Nephron (organoid): Measurements from ENCODE around the gene NEGR1.
A peak's percentile ranks its signal among the peaks of the same experiment; 100 is the strongest.

Experiments
- H3K27ac Mint-ChIP-seq, 3 experiments: 2 replicates each; pipeline ENCODE4 v1.8.0; 2020; ENCODE audit warnings: mixed read lengths in 3 of 3, mild to moderate bottlenecking in 2 of 3, moderate library complexity in 1 of 3
- H3K27me3 Mint-ChIP-seq: 2 replicates; pipeline ENCODE4 v1.8.0; 2021; ENCODE audit warnings: low read depth, mild to moderate bottlenecking, moderate library complexity, mixed read lengths
- H3K36me3 Mint-ChIP-seq: 2 replicates; pipeline ENCODE4 v1.8.0; 2020; ENCODE audit warnings: low read depth, mixed read lengths
- H3K4me1 Mint-ChIP-seq: 2 replicates; pipeline ENCODE4 v1.8.0; 2020; ENCODE audit warnings: mixed read lengths
- H3K4me3 Mint-ChIP-seq, 3 experiments: 2 replicates each; pipeline ENCODE4 v1.8.0; 2020; ENCODE audit warnings: mild to moderate bottlenecking in 3 of 3, mixed read lengths in 3 of 3, moderate library complexity in 2 of 3
- H3K9me3 Mint-ChIP-seq: 2 replicates; pipeline ENCODE4 v1.8.0; 2020; ENCODE audit warnings: mixed read lengths
- TF ChIP-seq, protein P1 (sequence below), 3 experiments: fragments of 200-600 bp; sonication (generic); IDR thresholded peaks; one replicate each; pipeline ENCODE4 v1.5.0; 2021; ENCODE audit warnings: antibody characterized with exemption in 3 of 3; ENCODE audit not compliant: unreplicated experiment in 3 of 3

NEGR1 gene

DNA sequence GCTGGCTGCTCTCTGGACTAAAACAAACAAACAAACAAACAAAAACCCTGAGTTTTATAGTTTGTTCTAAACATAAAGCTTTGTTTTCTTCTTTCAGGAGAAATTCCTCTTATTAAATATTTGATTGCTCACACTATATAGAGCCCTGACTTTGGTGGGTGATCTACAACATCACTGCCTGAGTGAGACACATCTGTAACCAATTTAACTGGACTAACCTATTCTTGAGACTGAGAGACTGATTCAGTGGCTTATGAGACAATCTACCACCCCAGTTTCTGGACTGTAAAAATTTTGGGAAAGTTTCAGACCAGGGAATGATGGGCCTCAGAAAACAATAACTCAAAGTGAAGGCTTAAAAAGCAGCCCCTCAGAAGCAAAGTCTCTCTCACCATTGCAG lies 537.0 kb downstream of the NEGR1 start:
- no peaks in the 10 kb centered on the region for H3K36me3 Mint-ChIP-seq
- peak overlapping the region; percentile 58 to 83 (median 77) for H3K27ac Mint-ChIP-seq
- H3K4me3 Mint-ChIP-seq = no peak overlapping the region
- H3K4me1 Mint-ChIP-seq = peaks cover 23% of the 10 kb centered on the region
- no peaks in the 10 kb centered on the region for H3K27me3 Mint-ChIP-seq
- TF ChIP-seq, protein P1, sequence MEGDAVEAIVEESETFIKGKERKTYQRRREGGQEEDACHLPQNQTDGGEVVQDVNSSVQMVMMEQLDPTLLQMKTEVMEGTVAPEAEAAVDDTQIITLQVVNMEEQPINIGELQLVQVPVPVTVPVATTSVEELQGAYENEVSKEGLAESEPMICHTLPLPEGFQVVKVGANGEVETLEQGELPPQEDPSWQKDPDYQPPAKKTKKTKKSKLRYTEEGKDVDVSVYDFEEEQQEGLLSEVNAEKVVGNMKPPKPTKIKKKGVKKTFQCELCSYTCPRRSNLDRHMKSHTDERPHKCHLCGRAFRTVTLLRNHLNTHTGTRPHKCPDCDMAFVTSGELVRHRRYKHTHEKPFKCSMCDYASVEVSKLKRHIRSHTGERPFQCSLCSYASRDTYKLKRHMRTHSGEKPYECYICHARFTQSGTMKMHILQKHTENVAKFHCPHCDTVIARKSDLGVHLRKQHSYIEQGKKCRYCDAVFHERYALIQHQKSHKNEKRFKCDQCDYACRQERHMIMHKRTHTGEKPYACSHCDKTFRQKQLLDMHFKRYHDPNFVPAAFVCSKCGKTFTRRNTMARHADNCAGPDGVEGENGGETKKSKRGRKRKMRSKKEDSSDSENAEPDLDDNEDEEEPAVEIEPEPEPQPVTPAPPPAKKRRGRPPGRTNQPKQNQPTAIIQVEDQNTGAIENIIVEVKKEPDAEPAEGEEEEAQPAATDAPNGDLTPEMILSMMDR (IDR thresholded peaks at IDR 0.05; ENCODE audit: unreplicated experiment in 3 of 3) = no peak
- peaks cover 6% of the 10 kb centered on the region for H3K9me3 Mint-ChIP-seq

DNA sequence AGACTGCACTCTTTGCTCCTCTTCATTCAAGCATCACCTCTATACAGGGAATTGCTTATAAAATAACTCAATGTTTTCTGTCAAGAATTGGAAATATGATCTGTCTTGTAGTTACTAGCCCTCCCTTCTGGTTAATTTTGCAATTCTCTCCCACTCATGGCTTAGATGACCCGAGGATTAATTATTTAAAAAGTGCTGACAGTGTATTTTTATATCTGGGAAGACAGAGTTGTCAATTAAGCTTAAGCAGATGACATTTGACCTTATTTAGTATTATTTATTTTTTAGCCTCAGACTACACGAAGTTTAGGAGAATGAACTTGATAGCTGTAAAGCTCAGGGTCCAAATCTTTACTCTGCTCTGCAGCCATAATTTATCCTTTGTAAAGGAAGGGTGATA lies 538.5 kb downstream of the NEGR1 start:
- Mint-ChIP-seq H3K27ac (peak overlapping the region in 2 of 3 experiments; percentile 9 to 49), H3K27me3 (no peaks in the 10 kb centered on the region), H3K4me3 (no peak overlapping the region), H3K4me1 (peaks cover 23% of the 10 kb centered on the region), H3K9me3 (peaks cover 7% of the 10 kb centered on the region), H3K36me3 (no peaks in the 10 kb centered on the region)
- TF ChIP-seq, protein P1 (IDR thresholded peaks at IDR 0.05; ENCODE audit: unreplicated experiment in 3 of 3) = no peak

DNA sequence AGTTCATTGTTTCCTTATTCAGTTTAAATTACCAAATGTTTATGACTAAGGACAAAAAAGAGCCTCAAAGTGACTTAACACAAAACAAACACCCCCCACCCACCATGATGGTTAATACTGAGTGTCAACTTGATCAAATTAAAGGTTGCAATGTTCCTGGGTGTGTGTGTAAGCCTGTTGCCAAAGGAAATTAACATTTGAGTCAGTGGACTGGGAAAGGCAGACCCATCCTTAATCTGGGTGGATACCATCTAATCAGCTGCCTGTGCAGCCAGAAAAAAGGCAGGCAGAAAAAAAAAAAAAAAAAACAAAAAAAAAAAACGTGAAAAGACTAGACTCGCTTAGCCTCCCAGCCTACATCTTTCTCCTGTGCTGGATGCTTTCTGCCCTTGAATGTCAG lies 543.4 kb downstream of the NEGR1 start:
- Mint-ChIP-seq H3K36me3 (no peaks in the 10 kb centered on the region), H3K27me3 (no peaks in the 10 kb centered on the region), H3K27ac (no peak overlapping the region), H3K9me3 (peaks cover 7% of the 10 kb centered on the region), H3K4me1 (peaks cover 5% of the 10 kb centered on the region), H3K4me3 (no peak overlapping the region)
- TF ChIP-seq, protein P1 (IDR thresholded peaks at IDR 0.05; ENCODE audit: unreplicated experiment in 3 of 3) = no peak

DNA sequence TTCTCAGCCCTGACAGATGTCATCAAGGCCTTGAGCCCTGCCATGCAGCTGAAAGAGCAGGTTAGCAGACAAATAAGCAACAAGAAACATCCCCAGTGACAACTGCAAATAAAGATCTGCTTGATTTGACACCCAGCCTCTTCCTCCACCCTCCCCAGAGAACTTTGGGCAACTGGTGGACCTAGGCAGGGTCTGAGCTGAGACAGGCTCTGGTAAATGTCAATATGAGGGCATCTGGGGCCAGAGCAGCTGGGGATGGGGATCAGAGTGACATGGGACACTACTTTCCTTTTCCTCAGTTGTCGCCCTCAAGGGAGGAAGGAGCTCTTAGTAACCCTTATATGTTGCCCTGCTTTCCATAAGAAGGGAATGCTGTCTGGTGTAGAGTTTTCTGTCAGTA lies 544.1 kb downstream of the NEGR1 start:
- no peak overlapping the region for H3K4me3 Mint-ChIP-seq
- H3K4me1 Mint-ChIP-seq = peaks cover 2% of the 10 kb centered on the region
- TF ChIP-seq, protein P1 (IDR thresholded peaks at IDR 0.05; ENCODE audit: unreplicated experiment in 3 of 3) = no peak
- H3K27ac Mint-ChIP-seq = no peak overlapping the region
- no peaks in the 10 kb centered on the region for H3K36me3 Mint-ChIP-seq
- no peaks in the 10 kb centered on the region for H3K27me3 Mint-ChIP-seq
- H3K9me3 Mint-ChIP-seq = peaks cover 7% of the 10 kb centered on the region

DNA sequence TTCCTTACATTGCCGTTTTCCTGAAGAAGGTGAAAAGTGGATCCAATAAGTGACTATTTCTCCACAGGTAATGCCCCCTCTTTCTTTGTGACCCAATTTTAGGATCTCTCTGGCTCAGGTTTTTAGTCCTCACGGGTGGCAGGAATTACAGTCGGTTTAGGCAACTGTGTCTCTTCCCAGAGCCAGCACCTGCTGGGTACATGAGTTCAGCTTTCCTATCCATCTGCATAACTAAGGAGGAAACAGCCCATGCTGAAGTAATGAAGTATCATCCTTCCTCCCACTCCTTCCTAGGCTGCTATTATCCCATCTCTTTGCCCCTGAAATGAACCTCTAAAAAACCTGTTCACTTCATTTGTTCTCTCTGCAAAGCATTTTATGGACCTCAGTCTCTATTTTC lies 544.6 kb downstream of the NEGR1 start:
- Mint-ChIP-seq H3K9me3 (peaks cover 7% of the 10 kb centered on the region), H3K27ac (no peak overlapping the region), H3K4me3 (no peak overlapping the region), H3K36me3 (no peaks in the 10 kb centered on the region), H3K4me1 (peaks cover 6% of the 10 kb centered on the region), H3K27me3 (no peaks in the 10 kb centered on the region)
- TF ChIP-seq, protein P1 (IDR thresholded peaks at IDR 0.05; ENCODE audit: unreplicated experiment in 3 of 3) = no peak

DNA sequence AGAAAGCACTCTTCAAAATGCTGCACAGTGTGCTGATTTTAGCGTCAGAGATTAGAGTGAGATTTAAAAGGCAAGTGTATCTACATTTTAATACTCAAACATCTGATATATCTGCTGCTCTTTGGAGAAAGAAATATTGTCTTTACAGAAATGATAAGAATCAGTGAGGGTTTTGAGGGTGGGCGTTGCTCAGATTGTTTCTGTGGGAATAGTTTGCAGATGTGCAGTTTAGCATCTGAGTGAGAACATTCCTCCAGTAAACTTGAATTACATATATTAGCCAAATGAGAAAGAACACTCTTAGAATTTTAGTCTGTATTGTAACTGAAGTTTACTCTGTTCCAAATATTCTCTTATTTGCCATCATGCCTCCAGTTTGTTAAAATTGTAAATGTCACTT lies 549.2 kb downstream of the NEGR1 start:
- TF ChIP-seq, protein P1 (IDR thresholded peaks at IDR 0.05; ENCODE audit: unreplicated experiment in 3 of 3) = no peak
- Mint-ChIP-seq H3K9me3 (no peaks in the 10 kb centered on the region), H3K4me3 (no peak overlapping the region), H3K27ac (no peak overlapping the region), H3K36me3 (no peaks in the 10 kb centered on the region), H3K4me1 (peaks cover 7% of the 10 kb centered on the region), H3K27me3 (no peaks in the 10 kb centered on the region)
